22Rv1 (cell line): Measurements from ENCODE around the gene RSPH9.

Experiments
- CTCF ChIP-seq: fragments of 450-650 bp; IDR thresholded peaks from 2 replicates; pipeline ENCODE4 v1.5.1; 2017; ENCODE audit warnings: mild to moderate bottlenecking
- ZFX ChIP-seq: fragments of 450-650 bp; IDR thresholded peaks from 2 replicates; pipeline ENCODE4 v1.6.1; 2017; ENCODE audit warnings: antibody characterized with exemption, borderline replicate concordance

GRCh38 chr6:43606019-43606418 is 38.8 kb upstream of the RSPH9 start:
- TF ChIP-seq ZFX (no peak), CTCF (no peak)
